Astrocyte of the spinal cord (primary cell): Measurements from ENCODE around the gene HMCN1.
A peak's percentile ranks its signal among the peaks of the same experiment; 100 is the strongest.

Experiments
- DNase-seq: peaks from one replicate; pipeline ENCODE4 v3.0.0; 2011; ENCODE audit warnings: low read depth, low spot score
- H3K4me3 ChIP-seq: 2 replicates; pipeline ENCODE4 v1.5.1; 2011; ENCODE audit warnings: low read depth, mild to moderate bottlenecking, low read length, moderate library complexity
- in situ Hi-C: cut with HindIII; loops from 2 replicates; pipeline ENCODE4 v1.10.0; 2017; ENCODE audit warnings: low sequenced_read_pairs
- TF ChIP-seq, protein P1 (sequence below): IDR thresholded peaks from 2 replicates; pipeline ENCODE4 v1.5.1; 2012; ENCODE audit warnings: low read depth, mild to moderate bottlenecking, low read length, inconsistent platforms

HMCN1 gene

GRCh38 chr1:185734929-185735700 lies 924 bp downstream of the HMCN1 start:
- in situ Hi-C loops, result no loop called here
- peak; percentile 35 for DNase-seq
- peak overlapping the region; percentile 63 for H3K4me3 ChIP-seq

DNA sequence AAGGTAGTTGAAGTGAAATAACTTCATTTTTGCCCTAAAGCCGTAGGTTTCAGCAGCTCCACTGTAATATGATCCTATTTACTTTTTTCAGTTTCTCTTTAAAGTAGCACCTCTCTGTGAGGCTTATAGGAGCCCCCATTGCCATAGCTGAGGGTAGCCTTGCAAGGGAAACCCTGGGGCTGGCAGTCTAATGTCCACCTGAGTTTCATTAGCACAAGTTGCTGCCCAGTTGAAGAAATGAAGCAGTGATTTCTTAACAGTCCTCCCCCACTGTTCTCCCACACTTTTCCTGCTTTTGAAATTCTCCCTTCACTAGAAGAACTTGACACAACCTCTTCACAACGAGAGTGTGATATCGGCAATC lies 1.5 kb downstream of the HMCN1 start:
- in situ Hi-C loops, result no loop called here
- peak; percentile 46 for DNase-seq
- peak overlapping the region; percentile 63 for H3K4me3 ChIP-seq
- TF ChIP-seq, protein P1, sequence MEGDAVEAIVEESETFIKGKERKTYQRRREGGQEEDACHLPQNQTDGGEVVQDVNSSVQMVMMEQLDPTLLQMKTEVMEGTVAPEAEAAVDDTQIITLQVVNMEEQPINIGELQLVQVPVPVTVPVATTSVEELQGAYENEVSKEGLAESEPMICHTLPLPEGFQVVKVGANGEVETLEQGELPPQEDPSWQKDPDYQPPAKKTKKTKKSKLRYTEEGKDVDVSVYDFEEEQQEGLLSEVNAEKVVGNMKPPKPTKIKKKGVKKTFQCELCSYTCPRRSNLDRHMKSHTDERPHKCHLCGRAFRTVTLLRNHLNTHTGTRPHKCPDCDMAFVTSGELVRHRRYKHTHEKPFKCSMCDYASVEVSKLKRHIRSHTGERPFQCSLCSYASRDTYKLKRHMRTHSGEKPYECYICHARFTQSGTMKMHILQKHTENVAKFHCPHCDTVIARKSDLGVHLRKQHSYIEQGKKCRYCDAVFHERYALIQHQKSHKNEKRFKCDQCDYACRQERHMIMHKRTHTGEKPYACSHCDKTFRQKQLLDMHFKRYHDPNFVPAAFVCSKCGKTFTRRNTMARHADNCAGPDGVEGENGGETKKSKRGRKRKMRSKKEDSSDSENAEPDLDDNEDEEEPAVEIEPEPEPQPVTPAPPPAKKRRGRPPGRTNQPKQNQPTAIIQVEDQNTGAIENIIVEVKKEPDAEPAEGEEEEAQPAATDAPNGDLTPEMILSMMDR, result no peak

More at GRCh38 chr1:185734929-185735700, 924 bp downstream of the HMCN1 start:
- TF ChIP-seq, protein P1, result no peak

DNA sequence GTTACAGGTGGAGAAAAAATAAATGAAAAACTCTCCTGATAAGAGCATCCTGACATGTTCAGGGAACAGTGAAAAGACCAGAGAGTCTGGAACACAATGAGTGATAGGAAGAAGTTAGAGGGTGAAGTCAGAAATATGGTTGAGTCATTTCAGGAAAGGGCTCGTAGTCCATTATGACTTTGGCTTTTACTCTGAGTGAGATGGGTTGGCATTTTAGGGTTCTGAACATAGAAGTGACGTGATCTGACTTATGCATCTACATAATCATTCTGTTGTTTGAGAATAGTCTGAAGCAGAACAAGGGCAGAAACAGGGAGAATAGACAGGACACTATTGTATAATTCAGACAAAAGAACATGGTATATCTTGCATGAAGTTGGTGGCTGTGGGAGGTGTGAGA lies 5.8 kb downstream of the HMCN1 start:
- in situ Hi-C loops, result no loop called here
- TF ChIP-seq, protein P1, result no peak
- H3K4me3 ChIP-seq, result no peak overlapping the region
- DNase-seq, result no peak

DNA sequence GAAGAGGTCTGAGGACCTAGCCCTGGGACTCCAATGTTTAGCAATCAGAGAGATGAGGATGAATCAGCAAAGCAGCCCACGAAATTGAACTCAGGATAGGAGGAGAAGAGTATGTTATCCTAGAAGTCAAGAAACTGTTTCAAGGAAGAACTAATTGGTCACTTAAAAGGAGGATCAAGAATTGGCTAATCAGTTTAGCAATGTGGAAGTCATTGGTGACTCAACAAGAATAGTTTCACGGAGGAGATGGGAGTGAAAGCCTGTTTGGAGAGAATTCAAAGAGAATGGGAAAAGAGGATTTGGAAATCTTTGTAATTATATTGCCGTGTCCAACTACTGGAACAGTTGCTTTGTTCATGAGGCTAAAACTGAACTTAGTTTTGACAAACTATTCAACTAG lies 7.4 kb downstream of the HMCN1 start:
- in situ Hi-C loops, result no loop called here
- no peak overlapping the region for H3K4me3 ChIP-seq
- DNase-seq, result no peak
- TF ChIP-seq, protein P1, result no peak

GRCh38 chr1:185742403-185742802 lies 8.2 kb downstream of the HMCN1 start:
- no peak for DNase-seq
- TF ChIP-seq, protein P1, result no peak
- in situ Hi-C loops, result no loop called here
- no peak overlapping the region for H3K4me3 ChIP-seq

GRCh38 chr1:185745165-185745564 lies 11.0 kb downstream of the HMCN1 start:
- DNase-seq, result no peak
- H3K4me3 ChIP-seq, result no peak overlapping the region
- in situ Hi-C loops, result no loop called here
- TF ChIP-seq, protein P1, result no peak
